HepG2 (cell line): ENCODE measurements around the gene MTHFD2L. TPM values are rescaled to one million over a fixed set of nuclear protein-coding genes. Genes with fewer than 3 reads are reported as not detected.

Experiments
- ATF4 ChIP-seq, 2 experiments: fragments of 450-650 bp in 1 of 2; sonication (generic) in 1 of 2; formaldehyde crosslinking; IDR thresholded peaks; 2 replicates each; pipeline versions ENCODE4 v1.5.0 to v1.8.0; 2020 to 2022; ENCODE audit warnings: mild to moderate bottlenecking in 1 of 2, missing genetic modification reagents in 1 of 2
- KLF15 ChIP-seq: sonication (generic); formaldehyde crosslinking; IDR thresholded peaks from 2 replicates; pipeline ENCODE4 v1.8.1; 2023; ENCODE audit warnings: borderline replicate concordance, mild to moderate bottlenecking, inconsistent platforms, missing genetic modification reagents, mixed read lengths
- SP2 ChIP-seq: sonication (generic); formaldehyde crosslinking; IDR thresholded peaks from 2 replicates; pipeline ENCODE4 v1.5.1; 2020; ENCODE audit warnings: mild to moderate bottlenecking, missing genetic modification reagents
- TBL1XR1 ChIP-seq: fragments of 150-350 bp; IDR thresholded peaks from 2 replicates; pipeline ENCODE4 v1.6.1; 2014; ENCODE audit warnings: borderline replicate concordance, low read length; ENCODE audit not compliant: partially characterized antibody
- TOPORS ChIP-seq: sonication (generic); formaldehyde crosslinking; IDR thresholded peaks from 2 replicates; pipeline ENCODE4 v1.8.0; 2023; ENCODE audit warnings: mild to moderate bottlenecking, missing genetic modification reagents
- ZNF20 ChIP-seq: sonication (generic); formaldehyde crosslinking; IDR thresholded peaks from 2 replicates; pipeline ENCODE4 v1.4.0; 2020; ENCODE audit warnings: mild to moderate bottlenecking, moderate library complexity, missing genetic modification reagents
- ZNF629 ChIP-seq: sonication (generic); formaldehyde crosslinking; conservative IDR thresholded peaks from 2 replicates; pipeline ENCODE4 v1.5.0; 2020; ENCODE audit warnings: missing genetic modification reagents
- ZNF772 ChIP-seq: sonication (generic); formaldehyde crosslinking; IDR thresholded peaks from 2 replicates; pipeline ENCODE4 v1.5.0; 2020; ENCODE audit warnings: mild to moderate bottlenecking, missing genetic modification reagents
- ZNF883 ChIP-seq: sonication (generic); formaldehyde crosslinking; IDR thresholded peaks from 2 replicates; pipeline ENCODE4 v1.5.1; 2020; ENCODE audit warnings: mild to moderate bottlenecking, missing genetic modification reagents; ENCODE audit errors: not compliant biosample characterization
- polyA plus RNA-seq, 8 experiments: library from polyadenylated mRNA; depleted of rRNA in 3 of 8; stranded (reverse) in 7 of 8; unstranded in 1 of 8; fragments of >200 nt; fragmentation: Illumina TruSeq in 4 of 8; extraction: Trizol in 4 of 8; gene quantifications; 2 replicates each; pipeline versions ENCODE4 v1.2.1 to v1.2.3, GENCODE V29; 2011 to 2016; ENCODE audit warnings: low read depth in 4 of 8, missing spikeins in 1 of 8, mixed read lengths in 1 of 8; ENCODE audit not compliant: insufficient read depth in 1 of 8
- total RNA-seq, 5 experiments: library from RNA; depleted of rRNA; stranded (reverse); fragments of >200 nt; fragmentation: Illumina TruSeq; extraction: Trizol; gene quantifications; 2 replicates each; pipeline ENCODE4 v1.2.3, GENCODE V29; 2016; ENCODE audit warnings: low read depth in 1 of 5
- TF ChIP-seq, protein P1 (sequence below): sonication (generic); formaldehyde crosslinking; IDR thresholded peaks from 2 replicates; pipeline ENCODE4 v1.4.0; 2020; ENCODE audit warnings: missing genetic modification reagents, mild to moderate bottlenecking, borderline replicate concordance
- TF ChIP-seq, protein P2 (sequence below): sonication (generic); formaldehyde crosslinking; IDR thresholded peaks from 2 replicates; pipeline ENCODE4 v1.9.0; 2022; ENCODE audit warnings: low read depth, missing genetic modification reagents
- TF ChIP-seq, protein P3 (sequence below): IDR thresholded peaks from 2 replicates; pipeline ENCODE4 v1.4.0; 2020; ENCODE audit warnings: mild to moderate bottlenecking, missing genetic modification reagents
- TF ChIP-seq, protein P4 (sequence below): sonication (generic); formaldehyde crosslinking; IDR thresholded peaks from 2 replicates; pipeline ENCODE4 v1.5.0; 2020; ENCODE audit warnings: missing genetic modification reagents

MTHFD2L gene
- total and polyA plus RNA-seq, 2 of the 13 experiments (the other 11 are each of a cell fraction or from before 2014, with no cell fraction given) = 10.5 to 14.9 TPM

DNA sequence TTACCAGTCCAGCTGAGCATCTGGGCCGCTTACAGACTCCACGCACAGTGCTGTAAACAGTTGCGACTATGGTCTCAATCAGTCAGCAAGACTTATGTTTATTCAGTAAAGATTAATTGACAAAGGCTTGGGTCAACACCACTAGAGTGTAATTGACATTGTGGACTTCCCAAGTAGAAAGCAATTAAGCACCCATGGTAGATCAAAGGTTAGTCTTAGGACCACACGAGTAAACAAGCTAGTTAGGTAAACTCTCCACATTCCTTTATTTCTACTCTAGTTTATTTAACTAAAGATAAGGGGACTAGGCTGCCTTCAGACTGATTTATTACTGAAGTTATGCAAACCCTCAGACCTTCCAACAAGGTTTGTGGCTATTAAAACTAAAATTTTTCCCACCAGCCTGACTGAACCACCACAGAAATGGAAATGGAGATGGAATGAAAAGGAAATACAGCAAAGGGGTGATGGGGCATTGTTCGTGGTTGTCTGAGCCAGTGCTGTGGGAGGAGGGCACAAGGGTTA, 44.2 kb downstream of the MTHFD2L start (continued):
- TF ChIP-seq, protein P1, sequence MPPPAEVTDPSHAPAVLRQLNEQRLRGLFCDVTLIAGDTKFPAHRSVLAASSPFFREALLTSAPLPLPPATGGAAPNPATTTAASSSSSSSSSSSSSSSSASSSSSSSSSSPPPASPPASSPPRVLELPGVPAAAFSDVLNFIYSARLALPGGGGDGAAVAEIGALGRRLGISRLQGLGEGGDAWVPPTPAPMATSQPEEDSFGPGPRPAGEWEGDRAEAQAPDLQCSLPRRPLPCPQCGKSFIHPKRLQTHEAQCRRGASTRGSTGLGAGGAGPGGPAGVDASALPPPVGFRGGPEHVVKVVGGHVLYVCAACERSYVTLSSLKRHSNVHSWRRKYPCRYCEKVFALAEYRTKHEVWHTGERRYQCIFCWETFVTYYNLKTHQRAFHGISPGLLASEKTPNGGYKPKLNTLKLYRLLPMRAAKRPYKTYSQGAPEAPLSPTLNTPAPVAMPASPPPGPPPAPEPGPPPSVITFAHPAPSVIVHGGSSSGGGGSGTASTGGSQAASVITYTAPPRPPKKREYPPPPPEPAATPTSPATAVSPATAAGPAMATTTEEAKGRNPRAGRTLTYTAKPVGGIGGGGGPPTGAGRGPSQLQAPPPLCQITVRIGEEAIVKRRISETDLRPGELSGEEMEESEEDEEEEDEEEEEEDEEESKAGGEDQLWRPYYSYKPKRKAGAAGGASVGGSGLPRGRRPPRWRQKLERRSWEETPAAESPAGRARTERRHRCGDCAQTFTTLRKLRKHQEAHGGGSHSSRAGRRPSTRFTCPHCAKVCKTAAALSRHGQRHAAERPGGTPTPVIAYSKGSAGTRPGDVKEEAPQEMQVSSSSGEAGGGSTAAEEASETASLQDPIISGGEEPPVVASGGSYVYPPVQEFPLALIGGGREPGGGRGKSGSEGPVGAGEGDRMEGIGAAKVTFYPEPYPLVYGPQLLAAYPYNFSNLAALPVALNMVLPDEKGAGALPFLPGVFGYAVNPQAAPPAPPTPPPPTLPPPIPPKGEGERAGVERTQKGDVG (CRISPR knock-in tag) = no peak
- no peak for TF ChIP-seq ZNF883 (CRISPR knock-in tag)
- peak; percentile 95 for TF ChIP-seq TBL1XR1
- TF ChIP-seq SP2 (CRISPR knock-in tag) = no peak
- peak; percentile 86 for TF ChIP-seq TOPORS (CRISPR knock-in tag)
- TF ChIP-seq KLF15 (CRISPR knock-in tag) = no peak
- TF ChIP-seq, protein P2, sequence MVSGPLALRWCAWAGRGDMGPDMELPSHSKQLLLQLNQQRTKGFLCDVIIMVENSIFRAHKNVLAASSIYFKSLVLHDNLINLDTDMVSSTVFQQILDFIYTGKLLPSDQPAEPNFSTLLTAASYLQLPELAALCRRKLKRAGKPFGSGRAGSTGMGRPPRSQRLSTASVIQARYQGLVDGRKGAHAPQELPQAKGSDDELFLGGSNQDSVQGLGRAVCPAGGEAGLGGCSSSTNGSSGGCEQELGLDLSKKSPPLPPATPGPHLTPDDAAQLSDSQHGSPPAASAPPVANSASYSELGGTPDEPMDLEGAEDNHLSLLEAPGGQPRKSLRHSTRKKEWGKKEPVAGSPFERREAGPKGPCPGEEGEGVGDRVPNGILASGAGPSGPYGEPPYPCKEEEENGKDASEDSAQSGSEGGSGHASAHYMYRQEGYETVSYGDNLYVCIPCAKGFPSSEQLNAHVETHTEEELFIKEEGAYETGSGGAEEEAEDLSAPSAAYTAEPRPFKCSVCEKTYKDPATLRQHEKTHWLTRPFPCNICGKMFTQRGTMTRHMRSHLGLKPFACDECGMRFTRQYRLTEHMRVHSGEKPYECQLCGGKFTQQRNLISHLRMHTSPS (CRISPR knock-in tag) = no peak
- TF ChIP-seq, protein P3, sequence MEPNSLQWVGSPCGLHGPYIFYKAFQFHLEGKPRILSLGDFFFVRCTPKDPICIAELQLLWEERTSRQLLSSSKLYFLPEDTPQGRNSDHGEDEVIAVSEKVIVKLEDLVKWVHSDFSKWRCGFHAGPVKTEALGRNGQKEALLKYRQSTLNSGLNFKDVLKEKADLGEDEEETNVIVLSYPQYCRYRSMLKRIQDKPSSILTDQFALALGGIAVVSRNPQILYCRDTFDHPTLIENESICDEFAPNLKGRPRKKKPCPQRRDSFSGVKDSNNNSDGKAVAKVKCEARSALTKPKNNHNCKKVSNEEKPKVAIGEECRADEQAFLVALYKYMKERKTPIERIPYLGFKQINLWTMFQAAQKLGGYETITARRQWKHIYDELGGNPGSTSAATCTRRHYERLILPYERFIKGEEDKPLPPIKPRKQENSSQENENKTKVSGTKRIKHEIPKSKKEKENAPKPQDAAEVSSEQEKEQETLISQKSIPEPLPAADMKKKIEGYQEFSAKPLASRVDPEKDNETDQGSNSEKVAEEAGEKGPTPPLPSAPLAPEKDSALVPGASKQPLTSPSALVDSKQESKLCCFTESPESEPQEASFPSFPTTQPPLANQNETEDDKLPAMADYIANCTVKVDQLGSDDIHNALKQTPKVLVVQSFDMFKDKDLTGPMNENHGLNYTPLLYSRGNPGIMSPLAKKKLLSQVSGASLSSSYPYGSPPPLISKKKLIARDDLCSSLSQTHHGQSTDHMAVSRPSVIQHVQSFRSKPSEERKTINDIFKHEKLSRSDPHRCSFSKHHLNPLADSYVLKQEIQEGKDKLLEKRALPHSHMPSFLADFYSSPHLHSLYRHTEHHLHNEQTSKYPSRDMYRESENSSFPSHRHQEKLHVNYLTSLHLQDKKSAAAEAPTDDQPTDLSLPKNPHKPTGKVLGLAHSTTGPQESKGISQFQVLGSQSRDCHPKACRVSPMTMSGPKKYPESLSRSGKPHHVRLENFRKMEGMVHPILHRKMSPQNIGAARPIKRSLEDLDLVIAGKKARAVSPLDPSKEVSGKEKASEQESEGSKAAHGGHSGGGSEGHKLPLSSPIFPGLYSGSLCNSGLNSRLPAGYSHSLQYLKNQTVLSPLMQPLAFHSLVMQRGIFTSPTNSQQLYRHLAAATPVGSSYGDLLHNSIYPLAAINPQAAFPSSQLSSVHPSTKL (CRISPR knock-in tag) = peak; percentile 100
- peak; percentile 75; the same call in 1 of the 2 replicates for TF ChIP-seq ZNF772 (CRISPR knock-in tag)
- TF ChIP-seq ZNF20 = no peak
- TF ChIP-seq, protein P4, sequence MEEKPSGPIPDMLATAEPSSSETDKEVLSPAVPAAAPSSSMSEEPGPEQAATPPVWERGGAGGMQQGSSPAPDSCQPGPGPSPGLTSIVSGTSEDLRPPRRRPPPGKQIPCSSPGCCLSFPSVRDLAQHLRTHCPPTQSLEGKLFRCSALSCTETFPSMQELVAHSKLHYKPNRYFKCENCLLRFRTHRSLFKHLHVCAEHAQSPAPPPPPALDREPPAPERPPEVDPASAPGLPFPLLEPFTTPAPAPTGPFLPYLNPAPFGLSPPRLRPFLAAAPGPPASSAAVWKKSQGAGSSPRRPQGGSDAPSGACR (CRISPR knock-in tag) = peak; percentile 82; the same call in 1 of the 2 replicates
- TF ChIP-seq ZNF629 (CRISPR knock-in tag) = no peak
- TF ChIP-seq ATF4 (CRISPR knock-in tag; IDR thresholded peaks at IDR 0.05) = peak in 1 of 2 experiments; percentile 67; a peak in 2 of 4 replicates
